Cardiac septum (tissue), 1 donor: Measurements from ENCODE around the gene DPYSL4. TPM values are rescaled to one million over a fixed set of nuclear protein-coding genes. Genes with fewer than 3 reads are reported as not detected.

Experiments used
- DNase-seq: peaks from one replicate; pipeline ENCODE4 v3.0.0-alpha.2; 2020; ENCODE audit warnings: low spot score
- intact Hi-C: fragments of 100-400 bp; cut with DNase I; formaldehyde crosslinking; loops from one replicate; pipeline ENCODE4 v1.14.0; 2022
- total RNA-seq: library from RNA; stranded (reverse); fragmentation: NEBNext Ultra II Directional; extraction: Animal tissue kit (Norgen Biotek cat#: 25700); gene quantifications from one replicate; pipeline ENCODE4 v1.2.1, GENCODE V29; 2021
- donor health status: DM: no; HTN: no; CAD: no.

DPYSL4 gene
- total RNA-seq, 1 donor from 2014 or later, result 55.4 TPM

GRCh38 chr10:132232981-132233380, 46.2 kb downstream of the DPYSL4 start:
- DNase-seq, result no peak
- intact Hi-C loops, result no loop called here

- DNase-seq, result no peak
- intact Hi-C loops, result no loop called here
Measured at GRCh38 chr10:132233501-132234085, 46.8 kb downstream of the DPYSL4 start.

GRCh38 chr10:132234860-132235259, 48.1 kb downstream of the DPYSL4 start:
- DNase-seq, result no peak
- intact Hi-C loops, result no loop called here

GRCh38 chr10:132236161-132236560, 49.4 kb downstream of the DPYSL4 start:
- intact Hi-C loops, result no loop called here
- DNase-seq, result no peak

GRCh38 chr10:132236881-132237280, 50.1 kb downstream of the DPYSL4 start:
- intact Hi-C loops, result no loop called here
- no peak for DNase-seq

GRCh38 chr10:132237396-132237795, 50.6 kb downstream of the DPYSL4 start:
- no peak for DNase-seq
- intact Hi-C loops, result no loop called here

GRCh38 chr10:132237871-132238270, 51.1 kb downstream of the DPYSL4 start:
- intact Hi-C loops, result no loop called here

GRCh38 chr10:132238371-132239125, 51.8 kb downstream of the DPYSL4 start:
- DNase-seq, result no peak
- intact Hi-C loops, result no loop called here

More at GRCh38 chr10:132237871-132238270, 51.1 kb downstream of the DPYSL4 start:
- DNase-seq, result no peak

- DNase-seq, result no peak
- intact Hi-C loops, result no loop called here
Measured at GRCh38 chr10:132239126-132240031, 52.6 kb downstream of the DPYSL4 start.

- DNase-seq, result no peak
- intact Hi-C loops, result no loop called here
Measured at GRCh38 chr10:132240156-132240555, 53.4 kb downstream of the DPYSL4 start.

GRCh38 chr10:132240581-132240980, 53.8 kb downstream of the DPYSL4 start:
- intact Hi-C loops, result no loop called here
- no peak for DNase-seq

- no peak for DNase-seq
- intact Hi-C loops, result no loop called here
Measured at GRCh38 chr10:132241086-132241485, 54.3 kb downstream of the DPYSL4 start.

GRCh38 chr10:132241496-132241895, 54.7 kb downstream of the DPYSL4 start:
- intact Hi-C loops, result no loop called here
- DNase-seq, result no peak

GRCh38 chr10:132242103-132242840, 55.5 kb downstream of the DPYSL4 start:
- intact Hi-C loops, result no loop called here
- DNase-seq, result no peak

GRCh38 chr10:132243141-132243540, 56.4 kb downstream of the DPYSL4 start:
- no peak for DNase-seq
- intact Hi-C loops, result no loop called here

GRCh38 chr10:132243626-132244025, 56.9 kb downstream of the DPYSL4 start:
- intact Hi-C loops, result no loop called here
- no peak for DNase-seq

- intact Hi-C loops, result no loop called here
- DNase-seq, result no peak
Measured at GRCh38 chr10:132245056-132245455, 58.3 kb downstream of the DPYSL4 start.

GRCh38 chr10:132246296-132246695, 59.5 kb downstream of the DPYSL4 start:
- DNase-seq, result no peak
- intact Hi-C loops, result no loop called here

- intact Hi-C loops, result no loop called here
- DNase-seq, result no peak
Measured at GRCh38 chr10:132247943-132248342, 61.2 kb downstream of the DPYSL4 start.
